Breast epithelium (tissue), 3 donors: ENCODE results near the gene KRTAP1-4.

Experiments
- POLR2A ChIP-seq: fragments of 450-650 bp; IDR thresholded peaks from one replicate; pipeline ENCODE4 v1.6.1; 2016; ENCODE audit warnings: antibody characterized with exemption, mild to moderate bottlenecking, moderate library complexity
- POLR2AphosphoS5 ChIP-seq, 3 donors: sonication (generic); formaldehyde crosslinking; IDR thresholded peaks; one replicate each; pipeline ENCODE4 v1.6.1; 2017; ENCODE audit warnings: antibody characterized with exemption in 3 of 3
- TF ChIP-seq, protein P1 (sequence below), 3 donors: fragments of 450-650 bp; IDR thresholded peaks; one replicate each; pipeline ENCODE4 v1.5.1; 2016 to 2017; ENCODE audit warnings: antibody characterized with exemption in 3 of 3, mild to moderate bottlenecking in 3 of 3, moderate library complexity in 3 of 3

DNA sequence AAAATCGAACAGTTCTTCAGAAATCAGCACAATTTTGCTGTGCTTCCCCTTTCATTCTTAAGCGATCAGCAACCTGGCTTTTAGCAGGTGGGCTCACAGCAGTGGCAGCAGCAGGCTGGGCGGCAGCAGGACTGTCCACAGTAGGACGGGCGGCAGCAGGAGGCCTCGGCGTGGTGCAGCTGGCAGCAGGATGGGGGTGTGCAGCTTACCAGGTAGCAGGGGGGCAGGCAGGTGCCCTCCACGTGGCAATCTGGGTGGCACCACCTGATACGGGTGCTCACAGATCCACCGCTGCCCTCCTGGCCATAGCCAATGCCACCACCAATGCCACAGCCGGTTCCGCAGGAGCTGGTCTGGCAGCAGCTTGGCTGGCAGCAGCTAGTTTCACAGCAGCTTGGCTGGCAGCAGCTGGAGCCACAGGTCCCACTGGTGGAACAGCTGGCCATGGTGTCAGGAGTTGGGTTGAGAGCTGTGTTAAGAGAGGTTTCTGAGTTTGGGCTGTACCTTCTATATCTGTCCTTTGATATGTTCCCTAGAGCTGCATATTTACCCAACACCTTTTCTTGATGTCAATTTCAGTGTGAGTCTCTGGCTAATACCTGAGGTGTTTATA lies at the start of gene KRTAP1-4:
- TF ChIP-seq, protein P1, sequence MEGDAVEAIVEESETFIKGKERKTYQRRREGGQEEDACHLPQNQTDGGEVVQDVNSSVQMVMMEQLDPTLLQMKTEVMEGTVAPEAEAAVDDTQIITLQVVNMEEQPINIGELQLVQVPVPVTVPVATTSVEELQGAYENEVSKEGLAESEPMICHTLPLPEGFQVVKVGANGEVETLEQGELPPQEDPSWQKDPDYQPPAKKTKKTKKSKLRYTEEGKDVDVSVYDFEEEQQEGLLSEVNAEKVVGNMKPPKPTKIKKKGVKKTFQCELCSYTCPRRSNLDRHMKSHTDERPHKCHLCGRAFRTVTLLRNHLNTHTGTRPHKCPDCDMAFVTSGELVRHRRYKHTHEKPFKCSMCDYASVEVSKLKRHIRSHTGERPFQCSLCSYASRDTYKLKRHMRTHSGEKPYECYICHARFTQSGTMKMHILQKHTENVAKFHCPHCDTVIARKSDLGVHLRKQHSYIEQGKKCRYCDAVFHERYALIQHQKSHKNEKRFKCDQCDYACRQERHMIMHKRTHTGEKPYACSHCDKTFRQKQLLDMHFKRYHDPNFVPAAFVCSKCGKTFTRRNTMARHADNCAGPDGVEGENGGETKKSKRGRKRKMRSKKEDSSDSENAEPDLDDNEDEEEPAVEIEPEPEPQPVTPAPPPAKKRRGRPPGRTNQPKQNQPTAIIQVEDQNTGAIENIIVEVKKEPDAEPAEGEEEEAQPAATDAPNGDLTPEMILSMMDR (IDR thresholded peaks at IDR 0.05) = no peak
- TF ChIP-seq POLR2A = no peak
- TF ChIP-seq POLR2AphosphoS5 (IDR thresholded peaks at IDR 0.05) = no peak
